Femur (tissue), 1 donor: ENCODE data around the gene HRH1.
A peak's percentile ranks its signal among the peaks of the same experiment; 100 is the strongest.
"Not testable (repeated sequence)": the region's sequence is repeated elsewhere in the genome, so short reads cannot be mapped to it uniquely, and the experiment has no call there.

ENCODE experiments used
- DNase-seq: peaks from one replicate; pipeline ENCODE4 v3.0.0-alpha.2; 2017

Gene HRH1

GRCh38 chr3:11154036-11154952 is at the start of gene HRH1:
TSS of gene HRH1 (plus strand) at chr3:11154493. CDS start at chr3:11259038, 104,545 bp downstream.
- peak; percentile 50 for DNase-seq

- not testable (repeated sequence) for DNase-seq
Observed at GRCh38 chr3:11113316-11113715, 41.0 kb upstream of the HRH1 start.

- DNase-seq, result no peak
Observed at GRCh38 chr3:11115548-11115947, 38.7 kb upstream of the HRH1 start.

- no peak for DNase-seq
Observed at GRCh38 chr3:11116336-11117059, 37.8 kb upstream of the HRH1 start.

GRCh38 chr3:11117591-11117990 is 36.7 kb upstream of the HRH1 start:
- no peak for DNase-seq

GRCh38 chr3:11118181-11118682 is 36.1 kb upstream of the HRH1 start:
- no peak for DNase-seq

GRCh38 chr3:11120091-11120805 is 34.0 kb upstream of the HRH1 start:
- DNase-seq, result peak; percentile 39

GRCh38 chr3:11126653-11127052 is 27.6 kb upstream of the HRH1 start:
- no peak for DNase-seq

GRCh38 chr3:11128682-11129632 is 25.3 kb upstream of the HRH1 start:
- DNase-seq, result no peak

GRCh38 chr3:11130385-11130784 is 23.9 kb upstream of the HRH1 start:
- DNase-seq, result no peak

- no peak for DNase-seq
Observed at GRCh38 chr3:11131371-11131770, 22.9 kb upstream of the HRH1 start.

GRCh38 chr3:11131886-11132285 is 22.4 kb upstream of the HRH1 start:
- DNase-seq, result not testable (repeated sequence)

GRCh38 chr3:11132861-11133260 is 21.4 kb upstream of the HRH1 start:
- DNase-seq, result no peak

GRCh38 chr3:11134794-11135193 is 19.5 kb upstream of the HRH1 start:
- DNase-seq, result no peak

- no peak for DNase-seq
Observed at GRCh38 chr3:11136116-11136515, 18.2 kb upstream of the HRH1 start.

- DNase-seq, result peak; percentile 67
Observed at GRCh38 chr3:11136830-11137626, 17.3 kb upstream of the HRH1 start.

- no peak for DNase-seq
Observed at GRCh38 chr3:11137627-11137959, 16.7 kb upstream of the HRH1 start.

- no peak for DNase-seq
Observed at GRCh38 chr3:11138371-11138770, 15.9 kb upstream of the HRH1 start.

- peak; percentile 46 for DNase-seq
Observed at GRCh38 chr3:11140030-11140712, 14.1 kb upstream of the HRH1 start.

- DNase-seq, result no peak
Observed at GRCh38 chr3:11140713-11141104, 13.6 kb upstream of the HRH1 start.

- DNase-seq, result no peak
Observed at GRCh38 chr3:11143476-11143875, 10.8 kb upstream of the HRH1 start.
